GM21723 (cell line): ENCODE measurements around the gene SH3RF3.

Source experiments
- ATAC-seq: cut with Tn5 transposase; IDR thresholded peaks from one replicate; pipeline ENCODE4 v1.9.1; 2021; ENCODE audit warnings: mild to moderate bottlenecking, moderate library complexity; ENCODE audit not compliant: unreplicated experiment

Gene SH3RF3

DNA sequence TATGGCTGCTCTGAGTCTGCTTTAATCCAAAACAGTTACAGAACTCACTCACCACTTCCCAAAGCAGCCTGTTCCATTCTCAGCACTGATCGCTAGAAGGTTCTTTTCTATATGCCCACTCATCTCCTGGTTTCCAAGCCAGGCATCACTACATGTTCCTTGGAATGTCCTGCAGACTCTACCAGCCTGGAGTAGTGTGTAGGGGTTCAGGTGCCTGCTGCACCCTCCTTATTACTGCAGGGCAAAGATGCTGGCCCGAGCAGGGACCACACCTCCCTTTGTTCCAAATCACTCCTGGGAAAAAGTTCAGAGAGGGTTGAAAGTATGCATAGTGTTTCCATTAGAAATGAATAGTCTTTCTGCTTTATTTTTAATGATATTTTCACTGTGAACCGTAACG is 196.6 kb downstream of the SH3RF3 start:
- ATAC-seq = no peak

- no peak for ATAC-seq
These were observed 197.3 kb downstream of the SH3RF3 start for GRCh38 chr2:109326306-109326705.

- no peak for ATAC-seq
These were observed 201.1 kb downstream of the SH3RF3 start for GRCh38 chr2:109330056-109330455.

DNA sequence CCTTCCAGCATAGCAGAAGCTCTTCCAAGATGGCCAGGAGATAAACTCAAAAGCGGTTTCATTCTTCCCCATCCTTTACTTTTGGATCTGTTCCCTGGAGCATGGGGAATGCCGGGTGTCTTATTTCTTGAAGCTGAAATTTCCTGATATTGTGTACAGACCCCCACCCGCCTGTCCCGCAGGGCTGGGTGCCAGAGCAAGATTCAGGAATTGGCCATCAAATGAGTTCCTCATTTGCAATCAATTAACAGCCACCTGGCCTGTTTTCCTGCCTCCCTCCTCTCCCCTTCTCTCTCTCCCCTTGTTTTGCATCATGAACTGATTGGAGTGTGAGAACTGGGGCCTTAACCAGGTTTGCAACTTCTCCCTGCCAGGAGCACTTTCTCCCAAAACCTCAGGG is 202.1 kb downstream of the SH3RF3 start:
- ATAC-seq = no peak

DNA sequence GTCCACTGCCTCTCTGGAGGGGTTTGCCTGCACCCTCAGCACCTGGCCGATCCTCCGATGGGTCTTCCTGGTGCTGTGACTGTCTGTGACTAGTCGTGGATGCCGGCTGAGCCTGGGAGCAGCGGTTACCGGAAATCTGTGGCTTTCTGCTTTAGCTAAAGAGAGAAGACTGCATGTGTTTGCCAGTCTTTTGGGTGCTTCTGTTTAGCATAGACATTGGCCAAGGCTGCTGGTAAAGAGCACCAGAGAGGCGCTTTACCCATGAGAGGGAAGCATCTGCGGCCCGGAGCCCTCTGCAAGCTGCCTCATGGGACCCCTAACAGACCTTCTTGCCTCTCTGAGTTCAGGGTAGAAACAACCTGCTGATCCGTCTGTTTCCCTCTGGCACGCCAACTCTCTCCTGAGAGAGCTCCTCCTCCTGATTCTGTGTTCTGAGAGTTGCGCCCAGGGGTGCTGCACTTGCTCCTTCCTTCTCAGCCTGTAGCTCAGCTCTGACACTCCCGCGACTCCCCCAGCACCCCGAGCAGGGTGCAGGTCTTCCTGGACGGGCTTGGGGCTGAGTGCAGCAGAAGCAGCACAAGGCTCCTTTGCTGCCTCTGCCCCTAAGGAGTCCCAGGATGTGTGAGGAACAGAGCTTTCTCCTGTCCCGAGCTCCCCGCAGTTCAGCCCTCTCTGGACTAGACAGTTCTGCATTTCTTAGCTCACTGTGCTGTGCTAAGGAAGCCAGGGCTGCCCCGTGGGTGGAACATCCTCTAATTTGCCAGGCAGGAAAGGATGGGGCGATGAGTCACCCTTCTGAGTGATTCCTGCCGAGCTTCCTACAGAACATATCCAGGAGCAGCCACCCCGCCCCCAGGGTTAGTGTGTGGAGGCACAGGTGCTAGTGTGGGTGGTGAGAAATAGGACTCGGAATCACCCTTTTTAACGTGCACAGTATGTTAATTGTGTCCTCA is 203.2 kb downstream of the SH3RF3 start:
- no peak for ATAC-seq

- no peak for ATAC-seq
These were observed 203.9 kb downstream of the SH3RF3 start for GRCh38 chr2:109332880-109333279.

DNA sequence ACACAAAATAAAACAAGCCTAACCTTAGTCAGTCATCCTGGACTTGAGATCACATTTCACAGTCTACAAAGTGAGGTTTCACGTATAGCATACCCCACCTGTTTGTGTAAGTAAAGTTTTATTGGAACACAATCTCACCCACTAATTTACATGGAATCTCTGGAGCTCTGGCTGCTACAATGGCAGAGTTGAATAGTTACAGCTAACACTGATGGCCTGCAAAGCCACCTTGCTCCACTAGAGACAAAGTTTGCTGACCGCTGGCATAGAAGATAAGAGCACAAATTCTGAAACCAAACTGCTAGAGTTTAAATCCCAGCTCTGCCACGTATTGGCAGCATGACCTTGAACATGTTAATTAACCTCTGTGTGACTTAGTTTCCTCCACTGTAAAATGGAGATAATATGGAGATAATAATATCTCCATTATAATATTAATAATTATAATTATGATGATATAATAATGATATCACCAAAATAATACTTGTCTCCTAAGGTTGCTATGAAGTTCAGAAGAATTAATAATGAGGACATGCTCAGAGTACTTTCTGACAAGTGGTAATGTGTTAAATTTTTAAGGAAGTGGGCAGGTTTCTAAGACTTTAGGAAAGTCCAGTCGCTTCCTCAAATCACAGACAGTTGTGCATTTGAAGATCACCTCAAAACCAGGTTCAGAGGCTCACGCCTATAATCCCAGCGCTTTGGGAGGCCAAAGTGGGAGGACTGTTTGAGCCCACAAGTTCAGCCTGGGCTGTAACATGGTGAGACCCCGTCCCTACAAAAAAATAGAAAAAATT is 204.6 kb downstream of the SH3RF3 start:
- ATAC-seq = no peak

- no peak for ATAC-seq
These were observed 206.7 kb downstream of the SH3RF3 start for GRCh38 chr2:109335631-109336176.

DNA sequence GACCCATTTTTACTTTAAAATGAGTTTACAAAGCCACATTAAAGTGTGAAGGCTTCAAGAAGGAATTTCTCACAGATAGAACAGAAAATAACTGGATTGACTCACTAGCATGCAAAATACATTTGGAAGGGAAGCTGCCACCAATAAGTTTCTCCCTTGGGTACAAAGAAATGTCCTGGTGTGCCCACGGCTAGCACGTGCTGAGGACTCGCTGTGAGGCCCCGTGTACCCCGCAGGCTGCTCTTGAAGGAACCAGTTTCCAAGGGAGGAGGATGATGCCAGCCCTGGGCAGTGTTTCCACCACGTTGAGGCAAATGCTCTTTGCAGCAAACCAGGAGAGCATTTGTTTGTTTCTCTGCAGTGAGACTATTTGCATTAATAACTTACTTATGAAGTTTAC is 207.3 kb downstream of the SH3RF3 start:
- no peak for ATAC-seq

- ATAC-seq = no peak
These were observed 208.2 kb downstream of the SH3RF3 start for GRCh38 chr2:109337221-109337620.

GRCh38 chr2:109339519-109339966 is 210.5 kb downstream of the SH3RF3 start:
- no peak for ATAC-seq

DNA sequence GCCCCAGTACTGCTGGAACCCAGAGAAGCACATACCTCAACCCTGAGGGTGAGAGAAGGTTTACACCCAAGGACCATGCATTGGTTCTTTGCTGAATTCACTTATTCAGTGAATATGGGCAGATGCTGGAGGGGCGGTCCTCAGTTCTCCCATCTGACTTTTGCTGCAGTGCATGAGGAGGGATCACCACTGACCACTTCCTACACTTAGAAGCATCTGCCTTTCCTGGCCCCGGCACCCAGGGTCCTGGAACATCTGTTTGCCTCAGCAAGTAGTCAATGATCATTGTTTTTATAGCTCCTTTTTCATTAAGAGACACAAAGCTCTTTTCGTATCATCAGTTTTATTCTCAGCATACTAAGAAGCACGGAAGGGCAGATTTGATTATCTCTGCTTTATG is 211.4 kb downstream of the SH3RF3 start:
- no peak for ATAC-seq

DNA sequence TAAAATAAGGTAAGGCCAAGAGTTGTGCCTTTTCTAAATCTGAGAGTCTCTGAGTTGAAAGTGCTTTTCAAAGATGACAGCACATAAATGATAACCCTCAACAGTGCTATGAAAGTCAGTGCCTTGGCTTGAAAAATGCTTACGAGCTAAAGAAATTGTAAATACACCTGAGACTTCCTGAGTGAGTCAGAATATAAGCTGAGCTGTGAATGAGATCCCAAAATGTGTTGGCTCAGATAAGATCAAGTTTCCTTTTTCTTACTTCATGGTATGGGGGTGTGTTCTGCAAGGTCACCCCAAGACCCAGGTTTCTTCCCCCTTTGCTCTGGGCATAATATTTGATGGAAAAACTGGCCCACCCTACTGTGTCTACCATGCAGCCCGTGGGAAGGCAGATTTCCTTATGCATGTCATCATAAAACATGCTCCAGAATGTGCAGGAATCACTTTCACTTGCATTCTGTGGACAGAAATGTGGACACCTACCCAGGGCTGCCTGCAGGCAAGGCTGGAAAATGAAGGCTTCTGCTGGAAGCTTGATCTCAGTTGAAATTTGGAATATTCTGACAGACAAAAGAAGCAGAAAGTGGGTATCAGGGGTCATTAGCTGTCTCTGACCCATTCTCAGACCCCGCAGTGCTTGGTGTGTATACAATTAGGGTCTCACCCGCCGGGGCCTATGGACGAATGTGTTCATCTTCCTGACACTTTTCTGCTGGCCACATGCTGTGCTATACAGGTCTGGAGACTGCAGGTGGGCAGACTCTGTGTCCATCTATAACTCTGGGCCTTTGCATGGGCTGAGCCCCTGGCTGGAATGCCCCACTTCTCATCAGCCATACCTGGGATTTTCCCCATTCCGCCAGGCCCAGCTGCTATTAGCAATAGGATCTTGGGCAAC is 212.6 kb downstream of the SH3RF3 start:
- ATAC-seq = no peak

- no peak for ATAC-seq
These were observed 213.3 kb downstream of the SH3RF3 start for GRCh38 chr2:109342256-109342850.

GRCh38 chr2:109342930-109343329 is 213.9 kb downstream of the SH3RF3 start:
- ATAC-seq = no peak

DNA sequence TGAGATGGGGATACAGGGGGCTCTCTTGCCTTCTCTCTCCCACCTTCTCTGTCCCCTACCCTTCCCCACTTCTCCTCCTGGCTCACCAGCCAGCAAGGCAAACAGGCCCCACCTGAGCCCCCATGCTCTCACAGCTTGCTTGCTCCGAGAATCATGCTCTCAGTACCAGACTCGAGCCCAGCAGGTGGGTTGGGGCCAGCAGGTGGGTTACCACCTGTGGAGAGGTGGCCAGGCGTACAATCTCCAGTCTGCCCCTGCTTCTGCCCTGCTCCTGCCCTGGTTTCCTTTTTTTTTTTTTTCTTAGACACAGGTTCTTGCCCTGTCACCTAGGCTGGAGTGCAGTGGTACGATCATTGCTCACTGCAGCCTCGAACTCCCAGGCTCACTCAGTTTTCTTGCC is 214.5 kb downstream of the SH3RF3 start:
- ATAC-seq = no peak

GRCh38 chr2:109344270-109344805 is 215.3 kb downstream of the SH3RF3 start:
- no peak for ATAC-seq

- ATAC-seq = no peak
These were observed 216.1 kb downstream of the SH3RF3 start for GRCh38 chr2:109345091-109345490.

DNA sequence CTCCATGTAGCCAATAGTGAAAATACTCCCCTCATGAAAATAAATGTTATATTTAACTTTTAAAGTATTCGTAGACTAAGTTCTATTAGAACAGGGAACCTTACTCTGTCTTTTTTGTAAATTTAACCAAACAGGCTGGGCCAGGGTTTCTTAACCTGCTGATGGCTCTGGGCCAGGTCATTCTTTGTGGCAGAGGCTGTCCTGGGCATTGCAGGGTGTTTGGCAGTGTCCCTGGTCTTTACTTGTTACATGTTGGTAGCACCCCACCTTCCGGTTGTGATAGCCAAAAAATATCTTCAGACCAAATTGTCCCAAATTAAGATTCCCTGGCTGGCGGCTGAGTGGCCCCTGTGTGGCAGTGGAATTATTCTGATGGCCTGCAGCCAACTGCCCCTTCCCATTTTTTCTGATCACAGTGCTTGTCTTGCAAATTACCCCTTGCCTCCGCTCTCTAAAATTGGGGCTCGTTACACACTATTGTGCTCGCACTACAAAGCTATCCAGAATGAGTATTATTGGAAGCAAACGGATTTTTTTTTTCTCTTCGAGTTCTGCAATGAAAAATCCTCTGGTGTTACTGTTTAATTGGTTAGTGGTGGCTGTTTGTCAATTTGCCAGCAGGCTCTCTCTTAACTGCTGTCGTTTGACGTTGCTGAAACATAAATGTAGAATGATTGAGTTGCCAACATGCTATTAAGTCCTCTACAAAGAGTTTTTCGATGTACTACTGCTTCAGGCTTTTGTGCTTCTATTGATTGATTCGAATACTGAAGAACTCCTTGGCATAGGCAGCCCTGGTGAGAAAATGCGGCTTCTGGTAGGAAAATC is 216.9 kb downstream of the SH3RF3 start:
- no peak for ATAC-seq
